Endothelial cell of coronary artery (primary cell): ENCODE data around the gene DSTN. TPM values are rescaled to one million over a fixed set of nuclear protein-coding genes. Genes with fewer than 3 reads are reported as not detected.

Experiments
- total RNA-seq: library from RNA; depleted of rRNA; stranded (reverse); fragments of >200 nt; gene quantifications from 2 replicates; pipeline ENCODE4 v1.2.3, GENCODE V29; 2014

The DSTN gene
- 144 and 154 TPM in 2 replicates for total RNA-seq

DNA sequence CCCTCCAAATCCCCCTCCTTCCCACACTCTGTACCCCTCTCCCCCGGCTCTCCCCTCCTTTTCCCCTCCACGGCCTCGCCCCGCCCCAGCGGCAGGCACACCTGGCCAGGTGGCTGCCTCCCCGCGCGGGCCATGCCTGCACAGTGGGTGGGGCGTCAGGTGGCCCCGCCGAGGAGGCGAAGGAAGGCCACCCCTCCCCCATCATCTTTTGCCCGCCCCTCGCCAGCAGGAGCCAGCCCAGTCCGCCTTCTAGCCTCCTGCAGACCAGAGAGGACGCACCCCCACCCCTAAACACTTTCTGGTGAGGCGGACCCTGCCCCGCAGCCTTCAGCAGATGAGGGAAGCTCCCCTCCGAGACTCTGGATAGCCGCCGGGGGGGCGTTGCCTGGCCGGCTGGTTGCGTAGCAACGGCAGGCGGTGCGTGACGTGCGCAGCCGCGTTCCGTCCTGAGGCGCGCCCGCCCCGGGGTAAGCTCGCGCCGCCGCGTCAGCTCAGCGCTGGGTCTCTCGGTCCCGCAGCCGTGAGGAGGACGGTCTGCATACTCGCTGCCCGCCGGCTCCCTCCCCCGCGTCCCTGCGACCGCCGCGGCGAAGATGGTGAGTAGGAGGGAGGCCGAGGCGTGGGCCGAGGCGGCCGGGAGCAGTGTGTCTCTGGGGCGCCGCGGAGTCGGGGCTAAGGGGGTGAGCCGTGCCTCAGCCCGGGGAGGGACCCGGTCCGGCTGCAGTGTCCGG, at the start of gene DSTN:
Gene DSTN, plus strand, starts transcription at position 460 of the 731 bp plus-strand sequence. Its CDS starts 134 bp downstream, at position 594.

DNA sequence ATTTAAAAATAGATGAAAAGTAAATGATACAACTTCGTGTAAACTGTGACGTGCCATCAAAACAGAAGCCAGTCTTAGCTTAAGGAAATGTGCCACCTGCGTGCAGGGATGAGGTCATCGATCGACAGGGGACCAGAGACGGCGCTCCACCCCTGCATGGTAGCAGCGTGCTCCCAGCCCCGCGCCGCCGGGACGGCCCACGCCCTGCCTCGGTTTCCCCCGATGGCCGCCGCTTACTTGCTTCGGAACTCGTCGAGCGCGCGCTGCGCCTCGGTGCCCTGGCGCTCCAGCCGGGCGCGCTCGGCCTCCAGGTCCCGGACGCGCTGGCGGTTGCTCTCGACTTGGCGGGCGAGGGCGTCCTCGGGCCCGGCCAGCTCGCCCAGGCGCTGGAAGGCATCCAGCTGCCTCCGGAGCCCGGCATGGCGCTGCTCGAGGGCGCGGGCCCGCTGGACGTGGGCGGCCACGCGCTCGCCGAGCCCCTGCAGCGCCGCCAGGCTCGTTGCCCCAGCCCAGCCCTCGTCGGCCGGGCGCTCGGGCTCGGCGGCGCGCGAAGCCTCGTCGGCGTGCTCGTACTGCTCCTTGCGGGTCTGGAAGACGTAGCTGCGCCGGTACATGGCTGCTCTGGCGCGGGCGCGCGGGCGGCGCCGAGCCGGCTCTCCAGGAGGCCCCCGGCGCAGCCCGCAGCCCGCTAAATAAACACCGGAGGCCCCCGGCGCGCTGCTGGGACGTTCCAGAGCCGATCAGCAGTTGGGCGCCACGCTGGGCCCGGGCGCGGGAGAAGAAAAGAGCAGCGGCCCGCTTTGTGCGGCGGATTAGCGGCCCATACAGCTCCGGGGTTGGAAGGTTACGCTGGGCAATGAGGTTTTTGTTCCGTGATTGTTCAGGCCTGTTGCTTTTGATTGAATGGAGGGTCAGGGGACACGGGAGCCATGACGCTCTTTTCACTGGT, 38.9 kb upstream of the DSTN start, which contains the start of gene BFSP1:
Gene BFSP1, minus strand, starts transcription at position 664 of the 949 bp plus-strand sequence. Its CDS starts 50 bp downstream, at position 614.

Other genes with a start within 250 kb of the DSTN start
- 2.8 and 3.2 TPM in 2 replicates for gene BFSP1, start 38.7 kb upstream of the DSTN start, total RNA-seq
- 125 and 165 TPM in 2 replicates for gene RRBP1, start 112.2 kb downstream of the DSTN start, total RNA-seq
- not detected in 2 replicates for gene BANF2, start 129.9 kb downstream of the DSTN start, total RNA-seq